Transverse colon (tissue), 4 donors: ENCODE data around the gene SLC3A2. TPM values are rescaled to one million over a fixed set of nuclear protein-coding genes. Genes with fewer than 3 reads are reported as not detected.
"Not testable (repeated sequence)": the region's sequence is repeated elsewhere in the genome, so short reads cannot be mapped to it uniquely, and the experiment has no call there.

ENCODE experiments used
- DNase-seq: peaks from one replicate; pipeline ENCODE4 v3.0.0-alpha.2; 2019
- H3K27ac ChIP-seq, 4 donors: fragments of 200-600 bp; sonication (generic); 2 replicates each; pipeline ENCODE4 v1.5.1; 2016 to 2018; ENCODE audit warnings: inconsistent platforms in 4 of 4
- H3K27me3 ChIP-seq: fragments of 200-600 bp; sonication (generic); 2 replicates; pipeline ENCODE4 v1.5.1; 2017; ENCODE audit warnings: inconsistent platforms
- H3K36me3 ChIP-seq, 4 donors: fragments of 200-600 bp; sonication (generic); 2 replicates each; pipeline ENCODE4 v1.5.1; 2017 to 2019; ENCODE audit warnings: inconsistent platforms in 4 of 4
- H3K4me1 ChIP-seq, 4 donors: fragments of 200-600 bp; sonication (generic); 2 replicates each; pipeline ENCODE4 v1.5.1; 2017 to 2020; ENCODE audit warnings: inconsistent platforms in 4 of 4
- H3K4me3 ChIP-seq, 4 donors: fragments of 200-600 bp; sonication (generic); 1 replicate in 1 of 4; 2 replicates in 3 of 4; pipeline versions ENCODE4 v1.5.1 to v1.6.1; 2017 to 2019; ENCODE audit warnings: inconsistent platforms in 4 of 4
- H3K9me3 ChIP-seq, 2 donors: fragments of 200-600 bp; sonication (generic); 2 replicates each; pipeline ENCODE4 v1.5.1; 2017 to 2019; ENCODE audit warnings: inconsistent platforms in 2 of 2
- CTCF ChIP-seq, 5 experiments: fragments of 200-600 bp in 3 of 5; fragments of 450-650 bp in 2 of 5; sonication (generic) in 3 of 5; IDR thresholded peaks; 1 replicate in 2 of 5; 2 replicates in 3 of 5; pipeline ENCODE4 v1.5.1; 2016 to 2017; ENCODE audit warnings: antibody characterized with exemption in 5 of 5, inconsistent platforms in 3 of 5, mild to moderate bottlenecking in 2 of 5, moderate library complexity in 1 of 5
- EP300 ChIP-seq: sonication (generic); formaldehyde crosslinking; IDR thresholded peaks from one replicate; pipeline ENCODE4 v1.6.1; 2017; ENCODE audit warnings: antibody characterized with exemption, low read depth
- POLR2A ChIP-seq: fragments of 450-650 bp; IDR thresholded peaks from one replicate; pipeline ENCODE4 v1.6.1; 2016; ENCODE audit warnings: antibody characterized with exemption, mild to moderate bottlenecking, moderate library complexity
- POLR2AphosphoS5 ChIP-seq, 3 donors: sonication (generic); formaldehyde crosslinking; IDR thresholded peaks; one replicate each; pipeline ENCODE4 v1.6.1; 2016; ENCODE audit warnings: antibody characterized with exemption in 3 of 3
- WGBS, 2 donors: methylation state at CpG; one replicate each; pipeline ENCODE4 v1.1.5; 2018; ENCODE audit warnings: low coverage in 1 of 2; 5-methylcytosine and 5-hydroxymethylcytosine counted together
- in situ Hi-C, 4 donors: fragments of 200-750 bp; cut with MboI; loops; one replicate each; pipeline versions ENCODE4 v1.15.0 to v1.15.1; 2017; ENCODE audit warnings: low sequenced_read_pairs in 3 of 4, low pct_ligation_motif_present in 1 of 4, low pct_unique_long_range_greater_than_20kb in 1 of 4
- intact Hi-C: fragments of 100-400 bp; cut with DNase I; formaldehyde crosslinking; loops from one replicate; pipeline ENCODE4 v1.15.1; 2023; ENCODE audit warnings: low total_unique reads
- total RNA-seq, 4 donors: library from RNA; depleted of rRNA; stranded (reverse); fragments of >200 nt; gene quantifications; one replicate each; pipeline ENCODE4 v1.1.0, GENCODE V29; 2016

Gene SLC3A2
- total RNA-seq, 4 donors from 2014 or later = 32.4 to 163 (median 129) TPM

GRCh38 chr11:62841361-62842170 lies 39.1 kb upstream of the SLC3A2 start:
- WGBS, 2 donors = 0 to 1% methylated on average over 16 to 33 of the region's 33 CpGs
- DNase-seq = peak; percentile 89
- intact Hi-C loops (no loop called here), in situ Hi-C loops (no loop called here)
- H3K36me3 ChIP-seq = no peaks in the 10 kb centered on the region
- H3K9me3 ChIP-seq = no peaks in the 10 kb centered on the region
- H3K27me3 ChIP-seq = no peaks in the 10 kb centered on the region
- TF ChIP-seq EP300 = no peak
- no peak for TF ChIP-seq CTCF (IDR thresholded peaks at IDR 0.05)
- peak; percentile 100 for TF ChIP-seq POLR2A
- TF ChIP-seq POLR2AphosphoS5 (IDR thresholded peaks at IDR 0.05) = peak; percentile 98 to 100 (median 100)
- peak overlapping the region; percentile 37 to 89 (median 70) for H3K4me3 ChIP-seq
- peak overlapping the region; percentile 97 to 99 (median 97) for H3K27ac ChIP-seq
- peaks cover 6 to 30% (median 23%) of the 10 kb centered on the region in 4 donors for H3K4me1 ChIP-seq

- no peaks in the 10 kb centered on the region for H3K27me3 ChIP-seq
- in situ Hi-C loops = no loop called here
- intact Hi-C loops = no loop called here
- no peaks in the 10 kb centered on the region for H3K36me3 ChIP-seq
- 29 to 56% methylated on average over 6 to 30 of the region's 30 CpGs for WGBS, 2 donors
- peak; percentile 38 for DNase-seq
- no peaks in the 10 kb centered on the region for H3K9me3 ChIP-seq
- H3K4me1 ChIP-seq = peaks cover 6 to 30% (median 23%) of the 10 kb centered on the region in 4 donors
- H3K4me3 ChIP-seq = peak overlapping the region; percentile 37 to 70 (median 42)
- TF ChIP-seq EP300 (no peak), POLR2AphosphoS5 (IDR thresholded peaks at IDR 0.05) (no peak), CTCF (IDR thresholded peaks at IDR 0.05) (no peak), POLR2A (no peak)
- peak overlapping the region; percentile 97 to 99 (median 97) for H3K27ac ChIP-seq
These were observed 38.4 kb upstream of the SLC3A2 start for GRCh38 chr11:62842171-62842741.

DNA sequence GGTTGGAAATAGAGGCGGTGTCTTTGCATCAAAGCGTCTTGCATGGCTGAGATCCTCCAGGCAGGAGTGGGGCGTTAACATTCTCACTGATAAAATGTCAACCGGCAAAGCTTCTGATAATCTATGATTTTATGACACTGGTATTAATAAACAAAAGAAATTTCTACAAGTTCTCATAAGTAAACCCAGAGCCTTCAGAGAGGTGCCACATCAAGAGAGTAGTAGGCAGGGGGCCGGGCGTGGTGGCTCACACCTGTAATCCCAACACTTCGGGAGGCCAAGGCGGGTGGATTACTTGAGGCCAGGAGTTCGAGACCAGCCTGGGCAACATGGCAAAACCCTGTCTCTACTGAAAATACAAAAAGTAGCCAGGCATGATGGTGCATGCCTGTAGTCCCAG lies 37.8 kb upstream of the SLC3A2 start:
- in situ Hi-C loops, H3K27me3 ChIP-seq, H3K9me3 ChIP-seq, DNase-seq, H3K4me3 ChIP-seq, H3K36me3 ChIP-seq, intact Hi-C loops: not testable (repeated sequence)
- H3K27ac ChIP-seq = peak overlapping the region; percentile 97 to 99 (median 97)
- 86 to 90% methylated on average over 7 to 9 of the region's 9 CpGs for WGBS, 2 donors
- H3K4me1 ChIP-seq = peaks cover 6 to 29% (median 21%) of the 10 kb centered on the region in 4 donors

GRCh38 chr11:62843466-62843865 lies 37.2 kb upstream of the SLC3A2 start:
- Histone ChIP-seq H3K4me1 (peaks cover 6 to 23% (median 16%) of the 10 kb centered on the region in 4 donors), H3K27me3 (no peaks in the 10 kb centered on the region), H3K27ac (no peak overlapping the region), H3K4me3 (no peak overlapping the region), H3K9me3 (no peaks in the 10 kb centered on the region), H3K36me3 (no peaks in the 10 kb centered on the region)
- no peak for TF ChIP-seq POLR2A
- no peak for TF ChIP-seq CTCF (IDR thresholded peaks at IDR 0.05)
- TF ChIP-seq POLR2AphosphoS5 (IDR thresholded peaks at IDR 0.05) = no peak
- TF ChIP-seq EP300 = no peak
- intact Hi-C loops (no loop called here), in situ Hi-C loops (no loop called here)
- DNase-seq = no peak
- WGBS, 2 donors = 94 to 98% methylated on average over 3 of the region's 3 CpGs
